Measurements from ENCODE around the gene GRM2. TPM values are rescaled to one million over a fixed set of nuclear protein-coding genes. Genes with fewer than 3 reads are reported as not detected.

GRM2 gene
- total RNA-seq, 1 experiment from 2014 or later: 3.7 TPM

DNA sequence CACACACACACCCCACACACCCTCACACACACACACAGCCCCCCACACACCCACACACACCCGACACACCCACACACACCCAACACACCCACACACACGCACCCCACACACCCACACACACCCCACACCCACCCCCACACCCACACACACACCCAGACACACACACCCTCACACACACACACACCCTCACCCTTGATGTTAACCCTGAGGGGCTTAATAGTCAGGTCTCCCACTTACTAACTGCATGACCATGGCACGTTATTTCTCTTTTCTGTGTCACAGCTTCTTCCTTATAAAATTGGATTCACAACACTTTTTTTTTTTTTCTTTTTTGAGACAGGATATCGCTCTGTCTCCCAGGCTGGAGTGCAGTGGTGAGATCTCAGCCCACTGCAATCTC is 2.8 kb downstream of the GRM2 start:
- Mint-ChIP-seq H3K27ac (no peak overlapping the region), H3K4me1 (peaks cover 13% of the 10 kb centered on the region), H3K27me3 (ENCODE audit: low read depth) (peaks cover 28% of the 10 kb centered on the region), H3K9me3 (no peaks in the 10 kb centered on the region), H3K4me3 (no peak overlapping the region), H3K36me3 (no peaks in the 10 kb centered on the region)
- ATAC-seq (no peak), DNase-seq (ENCODE audit: low spot score) (no peak)
- POLR2A ChIA-PET: no interaction called here
- TF ChIP-seq MYBL2 (CRISPR knock-in tag; IDR thresholded peaks at IDR 0.05): no peak
- TF ChIP-seq NR3C1 (CRISPR knock-in tag; conservative IDR thresholded peaks at IDR 0.05; ENCODE audit: low read depth): no peak
- TF ChIP-seq PREB (CRISPR knock-in tag; IDR thresholded peaks at IDR 0.05; ENCODE audit: borderline replicate concordance): no peak
- no peak for TF ChIP-seq GRHL2 (CRISPR knock-in tag; IDR thresholded peaks at IDR 0.05; ENCODE audit: insufficient replicate concordance, severe bottlenecking)
- TF ChIP-seq, protein P1, sequence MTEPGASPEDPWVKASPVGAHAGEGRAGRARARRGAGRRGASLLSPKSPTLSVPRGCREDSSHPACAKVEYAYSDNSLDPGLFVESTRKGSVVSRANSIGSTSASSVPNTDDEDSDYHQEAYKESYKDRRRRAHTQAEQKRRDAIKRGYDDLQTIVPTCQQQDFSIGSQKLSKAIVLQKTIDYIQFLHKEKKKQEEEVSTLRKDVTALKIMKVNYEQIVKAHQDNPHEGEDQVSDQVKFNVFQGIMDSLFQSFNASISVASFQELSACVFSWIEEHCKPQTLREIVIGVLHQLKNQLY (CRISPR knock-in tag; IDR thresholded peaks at IDR 0.05): no peak
- no peak for TF ChIP-seq JUN (CRISPR knock-in tag; IDR thresholded peaks at IDR 0.05)
- no peak for TF ChIP-seq GABPB1 (CRISPR knock-in tag; IDR thresholded peaks at IDR 0.05)
- no peak for TF ChIP-seq PRRX2 (CRISPR knock-in tag; IDR thresholded peaks at IDR 0.05)
- TF ChIP-seq ZNF423 (CRISPR knock-in tag; IDR thresholded peaks at IDR 0.05): no peak
- no peak for TF ChIP-seq TEAD4 (CRISPR knock-in tag; IDR thresholded peaks at IDR 0.05)
- TF ChIP-seq, protein P2, sequence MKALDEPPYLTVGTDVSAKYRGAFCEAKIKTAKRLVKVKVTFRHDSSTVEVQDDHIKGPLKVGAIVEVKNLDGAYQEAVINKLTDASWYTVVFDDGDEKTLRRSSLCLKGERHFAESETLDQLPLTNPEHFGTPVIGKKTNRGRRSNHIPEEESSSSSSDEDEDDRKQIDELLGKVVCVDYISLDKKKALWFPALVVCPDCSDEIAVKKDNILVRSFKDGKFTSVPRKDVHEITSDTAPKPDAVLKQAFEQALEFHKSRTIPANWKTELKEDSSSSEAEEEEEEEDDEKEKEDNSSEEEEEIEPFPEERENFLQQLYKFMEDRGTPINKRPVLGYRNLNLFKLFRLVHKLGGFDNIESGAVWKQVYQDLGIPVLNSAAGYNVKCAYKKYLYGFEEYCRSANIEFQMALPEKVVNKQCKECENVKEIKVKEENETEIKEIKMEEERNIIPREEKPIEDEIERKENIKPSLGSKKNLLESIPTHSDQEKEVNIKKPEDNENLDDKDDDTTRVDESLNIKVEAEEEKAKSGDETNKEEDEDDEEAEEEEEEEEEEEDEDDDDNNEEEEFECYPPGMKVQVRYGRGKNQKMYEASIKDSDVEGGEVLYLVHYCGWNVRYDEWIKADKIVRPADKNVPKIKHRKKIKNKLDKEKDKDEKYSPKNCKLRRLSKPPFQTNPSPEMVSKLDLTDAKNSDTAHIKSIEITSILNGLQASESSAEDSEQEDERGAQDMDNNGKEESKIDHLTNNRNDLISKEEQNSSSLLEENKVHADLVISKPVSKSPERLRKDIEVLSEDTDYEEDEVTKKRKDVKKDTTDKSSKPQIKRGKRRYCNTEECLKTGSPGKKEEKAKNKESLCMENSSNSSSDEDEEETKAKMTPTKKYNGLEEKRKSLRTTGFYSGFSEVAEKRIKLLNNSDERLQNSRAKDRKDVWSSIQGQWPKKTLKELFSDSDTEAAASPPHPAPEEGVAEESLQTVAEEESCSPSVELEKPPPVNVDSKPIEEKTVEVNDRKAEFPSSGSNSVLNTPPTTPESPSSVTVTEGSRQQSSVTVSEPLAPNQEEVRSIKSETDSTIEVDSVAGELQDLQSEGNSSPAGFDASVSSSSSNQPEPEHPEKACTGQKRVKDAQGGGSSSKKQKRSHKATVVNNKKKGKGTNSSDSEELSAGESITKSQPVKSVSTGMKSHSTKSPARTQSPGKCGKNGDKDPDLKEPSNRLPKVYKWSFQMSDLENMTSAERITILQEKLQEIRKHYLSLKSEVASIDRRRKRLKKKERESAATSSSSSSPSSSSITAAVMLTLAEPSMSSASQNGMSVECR (CRISPR knock-in tag; IDR thresholded peaks at IDR 0.05; ENCODE audit: borderline replicate concordance): no peak
- TF ChIP-seq, protein P3, sequence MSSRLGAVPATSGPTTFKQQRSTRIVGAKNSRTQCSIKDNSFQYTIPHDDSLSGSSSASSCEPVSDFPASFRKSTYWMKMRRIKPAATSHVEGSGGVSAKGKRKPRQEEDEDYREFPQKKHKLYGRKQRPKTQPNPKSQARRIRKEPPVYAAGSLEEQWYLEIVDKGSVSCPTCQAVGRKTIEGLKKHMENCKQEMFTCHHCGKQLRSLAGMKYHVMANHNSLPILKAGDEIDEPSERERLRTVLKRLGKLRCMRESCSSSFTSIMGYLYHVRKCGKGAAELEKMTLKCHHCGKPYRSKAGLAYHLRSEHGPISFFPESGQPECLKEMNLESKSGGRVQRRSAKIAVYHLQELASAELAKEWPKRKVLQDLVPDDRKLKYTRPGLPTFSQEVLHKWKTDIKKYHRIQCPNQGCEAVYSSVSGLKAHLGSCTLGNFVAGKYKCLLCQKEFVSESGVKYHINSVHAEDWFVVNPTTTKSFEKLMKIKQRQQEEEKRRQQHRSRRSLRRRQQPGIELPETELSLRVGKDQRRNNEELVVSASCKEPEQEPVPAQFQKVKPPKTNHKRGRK (CRISPR knock-in tag; IDR thresholded peaks at IDR 0.05; ENCODE audit: borderline replicate concordance): no peak
- no peak for TF ChIP-seq ESRRA (CRISPR knock-in tag; IDR thresholded peaks at IDR 0.05; ENCODE audit: borderline replicate concordance)
- TF ChIP-seq, protein P4, sequence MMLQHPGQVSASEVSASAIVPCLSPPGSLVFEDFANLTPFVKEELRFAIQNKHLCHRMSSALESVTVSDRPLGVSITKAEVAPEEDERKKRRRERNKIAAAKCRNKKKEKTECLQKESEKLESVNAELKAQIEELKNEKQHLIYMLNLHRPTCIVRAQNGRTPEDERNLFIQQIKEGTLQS (CRISPR knock-in tag; conservative IDR thresholded peaks at IDR 0.05): no peak
- no peak for TF ChIP-seq CBFB (CRISPR knock-in tag; IDR thresholded peaks at IDR 0.05; ENCODE audit: low read depth)
- TF ChIP-seq ATF1 (CRISPR knock-in tag; IDR thresholded peaks at IDR 0.05): no peak
- no peak for TF ChIP-seq FOXK1 (CRISPR knock-in tag; IDR thresholded peaks at IDR 0.05)
- TF ChIP-seq, protein P5, sequence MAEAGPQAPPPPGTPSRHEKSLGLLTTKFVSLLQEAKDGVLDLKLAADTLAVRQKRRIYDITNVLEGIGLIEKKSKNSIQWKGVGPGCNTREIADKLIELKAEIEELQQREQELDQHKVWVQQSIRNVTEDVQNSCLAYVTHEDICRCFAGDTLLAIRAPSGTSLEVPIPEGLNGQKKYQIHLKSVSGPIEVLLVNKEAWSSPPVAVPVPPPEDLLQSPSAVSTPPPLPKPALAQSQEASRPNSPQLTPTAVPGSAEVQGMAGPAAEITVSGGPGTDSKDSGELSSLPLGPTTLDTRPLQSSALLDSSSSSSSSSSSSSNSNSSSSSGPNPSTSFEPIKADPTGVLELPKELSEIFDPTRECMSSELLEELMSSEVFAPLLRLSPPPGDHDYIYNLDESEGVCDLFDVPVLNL (CRISPR knock-in tag; IDR thresholded peaks at IDR 0.05; ENCODE audit: borderline replicate concordance, low read depth): no peak
- TF ChIP-seq, protein P6, sequence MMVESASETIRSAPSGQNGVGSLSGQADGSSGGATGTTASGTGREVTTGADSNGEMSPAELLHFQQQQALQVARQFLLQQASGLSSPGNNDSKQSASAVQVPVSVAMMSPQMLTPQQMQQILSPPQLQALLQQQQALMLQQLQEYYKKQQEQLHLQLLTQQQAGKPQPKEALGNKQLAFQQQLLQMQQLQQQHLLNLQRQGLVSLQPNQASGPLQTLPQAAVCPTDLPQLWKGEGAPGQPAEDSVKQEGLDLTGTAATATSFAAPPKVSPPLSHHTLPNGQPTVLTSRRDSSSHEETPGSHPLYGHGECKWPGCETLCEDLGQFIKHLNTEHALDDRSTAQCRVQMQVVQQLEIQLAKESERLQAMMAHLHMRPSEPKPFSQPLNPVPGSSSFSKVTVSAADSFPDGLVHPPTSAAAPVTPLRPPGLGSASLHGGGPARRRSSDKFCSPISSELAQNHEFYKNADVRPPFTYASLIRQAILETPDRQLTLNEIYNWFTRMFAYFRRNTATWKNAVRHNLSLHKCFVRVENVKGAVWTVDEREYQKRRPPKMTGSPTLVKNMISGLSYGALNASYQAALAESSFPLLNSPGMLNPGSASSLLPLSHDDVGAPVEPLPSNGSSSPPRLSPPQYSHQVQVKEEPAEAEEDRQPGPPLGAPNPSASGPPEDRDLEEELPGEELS (CRISPR knock-in tag; IDR thresholded peaks at IDR 0.05): no peak
- no peak for TF ChIP-seq NFYB (CRISPR knock-in tag; conservative IDR thresholded peaks at IDR 0.05; ENCODE audit: low read depth)
- CTCF ChIA-PET: interaction anchor here (0.5 to 9.3 kb wide), 8 partner anchors 10 to 233 kb away, joined by 3 to 139 read pairs (median 16); no protein-coding TSS in a partner anchor
